ENCODE data around the gene BST1. TPM values are rescaled to one million over a fixed set of nuclear protein-coding genes. Genes with fewer than 3 reads are reported as not detected.

Gene BST1
- total RNA-seq, 1 experiment from 2014 or later, result 0.31 TPM

DNA sequence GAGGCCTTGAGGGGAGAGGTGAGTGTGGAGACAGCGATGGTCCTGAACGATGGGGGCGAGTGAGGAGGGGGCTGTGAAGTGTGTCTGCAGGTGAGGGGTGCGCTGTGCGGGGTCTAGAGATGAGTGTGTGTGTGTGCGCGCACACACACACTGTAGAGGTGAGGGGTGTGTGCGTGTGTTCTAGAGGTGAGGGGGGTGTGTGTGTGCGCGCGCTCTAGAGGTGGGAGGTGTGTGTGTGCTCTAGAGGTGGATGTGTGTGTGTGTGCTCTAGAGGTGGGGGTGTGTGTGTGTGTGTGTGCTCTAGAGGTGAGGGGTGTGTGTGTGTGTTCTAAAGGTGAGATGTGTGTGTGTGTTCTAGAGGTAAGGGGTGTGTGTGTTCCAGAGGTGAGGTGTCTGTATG lies 574 bp downstream of the BST1 start:
- Histone ChIP-seq H3K79me2 (ENCODE audit: low read depth) (no peaks in the 10 kb centered on the region), H3K27me3 (ENCODE audit: insufficient read depth, low read depth) (no peaks in the 10 kb centered on the region), H4K20me1 (ENCODE audit: insufficient read depth) (no peaks in the 10 kb centered on the region), H3K9me2 (ENCODE audit: insufficient read depth) (no peaks in the 10 kb centered on the region), H3K4me1 (replicated peaks; ENCODE audit: insufficient read depth) (no peaks in the 10 kb centered on the region), H2AFZ (no peak overlapping the region), H3K27ac (no peak overlapping the region), H3K4me3 (no peak overlapping the region), H3K9me3 (ENCODE audit: insufficient read depth, low read depth) (no peaks in the 10 kb centered on the region), H3K4me2 (no peak overlapping the region), H3K36me3 (ENCODE audit: low read depth) (no peaks in the 10 kb centered on the region), H3F3A (ENCODE audit: insufficient read depth, low read depth) (no peaks in the 10 kb centered on the region)
- POLR2A ChIA-PET (ENCODE audit: unreplicated experiment), result no interaction called here
- intact Hi-C loops (cut with micrococcal nuclease; ENCODE audit: unreplicated experiment), result no loop called here
- DNase-seq, result no peak
- CTCF ChIA-PET, result no interaction called here
- TF ChIP-seq, protein P1, sequence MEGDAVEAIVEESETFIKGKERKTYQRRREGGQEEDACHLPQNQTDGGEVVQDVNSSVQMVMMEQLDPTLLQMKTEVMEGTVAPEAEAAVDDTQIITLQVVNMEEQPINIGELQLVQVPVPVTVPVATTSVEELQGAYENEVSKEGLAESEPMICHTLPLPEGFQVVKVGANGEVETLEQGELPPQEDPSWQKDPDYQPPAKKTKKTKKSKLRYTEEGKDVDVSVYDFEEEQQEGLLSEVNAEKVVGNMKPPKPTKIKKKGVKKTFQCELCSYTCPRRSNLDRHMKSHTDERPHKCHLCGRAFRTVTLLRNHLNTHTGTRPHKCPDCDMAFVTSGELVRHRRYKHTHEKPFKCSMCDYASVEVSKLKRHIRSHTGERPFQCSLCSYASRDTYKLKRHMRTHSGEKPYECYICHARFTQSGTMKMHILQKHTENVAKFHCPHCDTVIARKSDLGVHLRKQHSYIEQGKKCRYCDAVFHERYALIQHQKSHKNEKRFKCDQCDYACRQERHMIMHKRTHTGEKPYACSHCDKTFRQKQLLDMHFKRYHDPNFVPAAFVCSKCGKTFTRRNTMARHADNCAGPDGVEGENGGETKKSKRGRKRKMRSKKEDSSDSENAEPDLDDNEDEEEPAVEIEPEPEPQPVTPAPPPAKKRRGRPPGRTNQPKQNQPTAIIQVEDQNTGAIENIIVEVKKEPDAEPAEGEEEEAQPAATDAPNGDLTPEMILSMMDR (conservative IDR thresholded peaks at IDR 0.05), result no peak
- no peak for TF ChIP-seq EZH2 (IDR thresholded peaks at IDR 0.05; ENCODE audit: low read depth)
- no TSS peak for BruUV-seq (replicated peaks)

DNA sequence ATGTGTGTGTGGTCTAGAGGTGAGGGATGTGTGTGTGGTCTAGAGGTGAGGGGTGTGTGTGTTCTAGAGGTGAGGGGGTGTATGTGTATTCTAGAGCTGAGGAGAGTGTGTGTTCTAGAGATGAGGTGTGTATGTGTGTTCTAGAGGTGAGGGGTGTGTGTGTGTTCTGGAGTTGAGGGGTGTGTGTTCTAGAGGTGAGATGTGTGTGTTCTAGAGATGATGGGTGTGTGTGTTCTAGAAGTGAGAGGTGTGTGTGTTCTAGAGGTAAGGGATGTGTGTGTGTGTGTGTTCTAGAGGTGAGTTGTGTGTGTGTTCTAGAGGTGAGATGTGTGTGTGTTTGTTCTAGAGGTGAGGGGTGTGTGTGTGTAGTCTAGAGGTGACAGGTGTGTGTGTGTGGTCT lies 1.3 kb downstream of the BST1 start:
- ChIA-PET POLR2A (ENCODE audit: unreplicated experiment) (no interaction called here), CTCF (no interaction called here)
- H3K4me1 ChIP-seq (replicated peaks; ENCODE audit: insufficient read depth), result no peaks in the 10 kb centered on the region
- intact Hi-C loops (cut with micrococcal nuclease; ENCODE audit: unreplicated experiment), result no loop called here
- H3K27ac ChIP-seq, result no peak overlapping the region
- DNase-seq, result no peak
- TF ChIP-seq EZH2 (IDR thresholded peaks at IDR 0.05; ENCODE audit: low read depth), result no peak
- TF ChIP-seq, protein P1 (conservative IDR thresholded peaks at IDR 0.05), result no peak
- no peak overlapping the region for H3K4me3 ChIP-seq
- no peaks in the 10 kb centered on the region for H3K79me2 ChIP-seq (ENCODE audit: low read depth)
- H3K9me3 ChIP-seq (ENCODE audit: insufficient read depth, low read depth), result no peaks in the 10 kb centered on the region
- H3F3A ChIP-seq (ENCODE audit: insufficient read depth, low read depth), result no peaks in the 10 kb centered on the region
- no peaks in the 10 kb centered on the region for H3K27me3 ChIP-seq (ENCODE audit: insufficient read depth, low read depth)
- H2AFZ ChIP-seq, result no peak overlapping the region
- H3K9me2 ChIP-seq (ENCODE audit: insufficient read depth), result no peaks in the 10 kb centered on the region
- H4K20me1 ChIP-seq (ENCODE audit: insufficient read depth), result no peaks in the 10 kb centered on the region
- no TSS peak for BruUV-seq (replicated peaks)
- H3K4me2 ChIP-seq, result no peak overlapping the region
- no peaks in the 10 kb centered on the region for H3K36me3 ChIP-seq (ENCODE audit: low read depth)

DNA sequence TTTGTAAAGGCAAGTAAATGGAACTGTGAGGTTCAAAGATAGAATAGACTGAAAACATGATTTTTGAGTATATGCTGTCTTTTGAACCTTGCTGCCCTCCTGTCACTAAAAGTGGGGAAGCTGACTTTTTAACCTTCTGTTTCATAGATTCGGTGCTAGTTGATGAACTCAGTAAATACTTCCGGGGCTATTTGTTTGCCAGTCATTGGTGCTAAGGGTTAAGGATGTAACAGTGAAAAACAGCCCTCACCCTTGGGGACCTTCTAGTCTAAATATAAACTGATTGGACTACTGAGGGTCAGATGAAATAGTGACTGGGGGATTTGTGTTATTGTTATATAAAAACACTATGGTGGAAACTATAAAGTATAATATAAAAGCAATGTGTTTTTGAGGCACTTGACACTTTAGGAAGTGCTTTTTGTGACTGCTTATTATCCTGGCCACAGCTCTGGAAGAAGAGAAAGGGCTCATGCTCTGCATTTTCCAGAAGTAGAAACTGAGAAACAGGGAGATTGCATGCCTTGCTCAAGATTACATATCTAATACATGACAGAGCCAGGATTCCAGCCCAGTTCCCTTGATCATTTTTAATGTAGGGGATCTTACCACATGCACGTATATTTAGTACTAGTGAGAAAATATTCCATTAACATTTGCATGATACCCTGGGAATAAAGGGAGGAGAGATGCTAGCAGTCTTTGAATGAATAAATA lies 3.9 kb downstream of the BST1 start:
- Histone ChIP-seq H3K79me2 (ENCODE audit: low read depth) (no peaks in the 10 kb centered on the region), H2AFZ (no peak overlapping the region), H3K4me2 (no peak overlapping the region), H3K27me3 (ENCODE audit: insufficient read depth, low read depth) (no peaks in the 10 kb centered on the region), H3K4me1 (replicated peaks; ENCODE audit: insufficient read depth) (no peaks in the 10 kb centered on the region), H4K20me1 (ENCODE audit: insufficient read depth) (no peaks in the 10 kb centered on the region), H3K9me3 (ENCODE audit: insufficient read depth, low read depth) (no peaks in the 10 kb centered on the region), H3K36me3 (ENCODE audit: low read depth) (no peaks in the 10 kb centered on the region), H3K9me2 (ENCODE audit: insufficient read depth) (no peaks in the 10 kb centered on the region), H3F3A (ENCODE audit: insufficient read depth, low read depth) (no peaks in the 10 kb centered on the region), H3K27ac (no peak overlapping the region), H3K4me3 (no peak overlapping the region)
- intact Hi-C loops (cut with micrococcal nuclease; ENCODE audit: unreplicated experiment), result no loop called here
- BruUV-seq (replicated peaks), result no TSS peak
- CTCF ChIA-PET, result no interaction called here
- POLR2A ChIA-PET (ENCODE audit: unreplicated experiment), result no interaction called here
- DNase-seq, result no peak
- TF ChIP-seq, protein P1 (conservative IDR thresholded peaks at IDR 0.05), result no peak
- TF ChIP-seq EZH2 (IDR thresholded peaks at IDR 0.05; ENCODE audit: low read depth), result no peak
